ENCODE data around the gene UBE2F.
"Not testable (repeated sequence)": the region's sequence is repeated elsewhere in the genome, so short reads cannot be mapped to it uniquely, and the experiment has no call there.

UBE2F gene

GRCh38 chr2:237977380-237977779, 10.6 kb downstream of the UBE2F start:
- H3K27ac ChIP-seq = no peak overlapping the region
- no peak for DNase-seq (ENCODE audit: low read depth, low spot score)

- H3K27ac ChIP-seq = no peak overlapping the region
- no peak for DNase-seq (ENCODE audit: low read depth, low spot score)
These were observed 11.4 kb downstream of the UBE2F start for GRCh38 chr2:237978058-237978712.

- no peak for DNase-seq (ENCODE audit: low read depth, low spot score)
- no peak overlapping the region for H3K27ac ChIP-seq
These were observed 12.5 kb downstream of the UBE2F start for GRCh38 chr2:237979331-237979730.

GRCh38 chr2:237980087-237980486, 13.3 kb downstream of the UBE2F start:
- H3K27ac ChIP-seq = no peak overlapping the region
- no peak for DNase-seq (ENCODE audit: low read depth, low spot score)

GRCh38 chr2:237980751-237981150, 13.9 kb downstream of the UBE2F start:
- DNase-seq (ENCODE audit: low read depth, low spot score) = no peak
- no peak overlapping the region for H3K27ac ChIP-seq

- not testable (repeated sequence) for H3K27ac ChIP-seq; DNase-seq (ENCODE audit: low read depth, low spot score)
These were observed 14.8 kb downstream of the UBE2F start for GRCh38 chr2:237981621-237982020.

- DNase-seq (ENCODE audit: low read depth, low spot score) = no peak
- H3K27ac ChIP-seq = no peak overlapping the region
These were observed 15.4 kb downstream of the UBE2F start for GRCh38 chr2:237982039-237982725.

- no peak overlapping the region for H3K27ac ChIP-seq
- DNase-seq (ENCODE audit: low read depth, low spot score) = no peak
These were observed 17.1 kb downstream of the UBE2F start for GRCh38 chr2:237983922-237984321.

GRCh38 chr2:237987268-237987667, 20.5 kb downstream of the UBE2F start:
- H3K27ac ChIP-seq = no peak overlapping the region
- no peak for DNase-seq (ENCODE audit: low read depth, low spot score)

- no peak overlapping the region for H3K27ac ChIP-seq
- no peak for DNase-seq (ENCODE audit: low read depth, low spot score)
These were observed 26.9 kb downstream of the UBE2F start for GRCh38 chr2:237993701-237994100.

- no peak for DNase-seq (ENCODE audit: low read depth, low spot score)
- no peak overlapping the region for H3K27ac ChIP-seq
These were observed 28.2 kb downstream of the UBE2F start for GRCh38 chr2:237995036-237995435.

GRCh38 chr2:237996021-237996593, 29.3 kb downstream of the UBE2F start:
- DNase-seq (ENCODE audit: low read depth, low spot score) = no peak
- no peak overlapping the region for H3K27ac ChIP-seq

- no peak for DNase-seq (ENCODE audit: low read depth, low spot score)
- H3K27ac ChIP-seq = no peak overlapping the region
These were observed 30.7 kb downstream of the UBE2F start for GRCh38 chr2:237997521-237997920.

GRCh38 chr2:237998530-237998929, 31.7 kb downstream of the UBE2F start:
- DNase-seq (ENCODE audit: low read depth, low spot score) = no peak
- H3K27ac ChIP-seq = no peak overlapping the region

GRCh38 chr2:238003234-238004031, 36.6 kb downstream of the UBE2F start:
- DNase-seq (ENCODE audit: low read depth, low spot score) = no peak
- H3K27ac ChIP-seq = no peak overlapping the region

GRCh38 chr2:238004077-238004830, 37.4 kb downstream of the UBE2F start:
- DNase-seq (ENCODE audit: low read depth, low spot score) = no peak
- no peak overlapping the region for H3K27ac ChIP-seq

GRCh38 chr2:238005528-238005927, 38.7 kb downstream of the UBE2F start:
- peak; percentile 26 for DNase-seq (ENCODE audit: low read depth, low spot score)
- H3K27ac ChIP-seq = no peak overlapping the region

GRCh38 chr2:238006510-238006909, 39.7 kb downstream of the UBE2F start:
- no peak overlapping the region for H3K27ac ChIP-seq

GRCh38 chr2:238007924-238008323, 41.1 kb downstream of the UBE2F start:
- no peak overlapping the region for H3K27ac ChIP-seq
- no peak for DNase-seq (ENCODE audit: low read depth, low spot score)

More at GRCh38 chr2:238006510-238006909, 39.7 kb downstream of the UBE2F start:
- no peak for DNase-seq (ENCODE audit: low read depth, low spot score)

- DNase-seq (ENCODE audit: low read depth, low spot score) = no peak
- H3K27ac ChIP-seq = no peak overlapping the region
These were observed 42.7 kb downstream of the UBE2F start for GRCh38 chr2:238009563-238009962.
